ENCODE results near the gene RTKN. TPM values are rescaled to one million over a fixed set of nuclear protein-coding genes. Genes with fewer than 3 reads are reported as not detected.
"Not testable (repeated sequence)": the region's sequence is repeated elsewhere in the genome, so short reads cannot be mapped to it uniquely, and the experiment has no call there.

Gene RTKN
- total RNA-seq, 1 experiment from 2014 or later = 94.0 TPM

DNA sequence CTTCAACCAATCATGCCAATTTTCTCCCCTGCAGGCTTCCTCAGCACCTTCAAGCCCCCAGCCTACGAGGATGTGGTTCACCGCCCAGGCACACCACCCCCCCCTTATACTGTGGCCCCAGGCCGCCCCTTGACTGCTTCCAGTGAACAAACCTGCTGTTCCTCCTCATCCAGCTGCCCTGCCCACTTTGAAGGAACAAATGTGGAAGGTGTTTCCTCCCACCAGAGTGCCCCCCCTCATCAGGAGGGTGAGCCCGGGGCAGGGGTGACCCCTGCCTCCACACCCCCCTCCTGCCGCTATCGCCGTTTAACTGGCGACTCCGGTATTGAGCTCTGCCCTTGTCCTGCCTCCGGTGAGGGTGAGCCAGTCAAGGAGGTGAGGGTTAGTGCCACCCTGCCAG, 18.4 kb upstream of the RTKN start:
- H3K36me3 ChIP-seq (ENCODE audit: control insufficient read depth in 1 of 2, insufficient read depth in 2 of 2, low read length in 2 of 2) = peaks cover 6 to 19% of the 10 kb centered on the region in 2 experiments; a peak in 2 of 4 replicates
- H3K9me3 ChIP-seq (ENCODE audit: control insufficient read depth in 1 of 2, insufficient read depth in 1 of 2, low read depth in 1 of 2, low read length in 2 of 2); H3K9me2 ChIP-seq (ENCODE audit: insufficient read depth); H3K27ac ChIP-seq (ENCODE audit: low read depth, low read length); RAD21 ChIA-PET (ENCODE audit: low non-redundant PET in 1 of 2, low total read pairs in 2 of 2, uncharacterized antibody in 2 of 2, unreplicated experiment in 2 of 2); intact Hi-C loops (cut with micrococcal nuclease); BruUV-seq (replicated peaks); H3K4me3 ChIP-seq (replicated peaks in 1 of 2; ENCODE audit: low read depth in 1 of 2, low read length in 2 of 2); H2AFZ ChIP-seq (ENCODE audit: low read depth, low read length, poor library complexity, severe bottlenecking); DNase-seq (ENCODE audit: low read depth, low spot score); H3K4me2 ChIP-seq (ENCODE audit: low read length); H4K20me1 ChIP-seq (ENCODE audit: insufficient read depth); ATAC-seq; H3K27me3 ChIP-seq (ENCODE audit: insufficient read depth, low read length); H3K9ac ChIP-seq (ENCODE audit: low read length); CTCF ChIA-PET: not testable (repeated sequence)
- peaks cover 12 to 41% of the 10 kb centered on the region in 2 experiments for H3K4me1 ChIP-seq (ENCODE audit: control insufficient read depth in 1 of 2, insufficient read depth in 2 of 2, low read length in 2 of 2)
- H3K79me2 ChIP-seq (ENCODE audit: insufficient read depth, low read length) = peaks cover 29% of the 10 kb centered on the region
- peak; percentile 34 for TF ChIP-seq POLR2A (IDR thresholded peaks at IDR 0.05; ENCODE audit: borderline replicate concordance, extremely low read depth, insufficient read depth, insufficient read length)
- POLR2A ChIA-PET = interaction anchor here (1.6 kb wide), 1 partner anchor 20 kb away, joined by 4 read pairs; no protein-coding TSS in a partner anchor

DNA sequence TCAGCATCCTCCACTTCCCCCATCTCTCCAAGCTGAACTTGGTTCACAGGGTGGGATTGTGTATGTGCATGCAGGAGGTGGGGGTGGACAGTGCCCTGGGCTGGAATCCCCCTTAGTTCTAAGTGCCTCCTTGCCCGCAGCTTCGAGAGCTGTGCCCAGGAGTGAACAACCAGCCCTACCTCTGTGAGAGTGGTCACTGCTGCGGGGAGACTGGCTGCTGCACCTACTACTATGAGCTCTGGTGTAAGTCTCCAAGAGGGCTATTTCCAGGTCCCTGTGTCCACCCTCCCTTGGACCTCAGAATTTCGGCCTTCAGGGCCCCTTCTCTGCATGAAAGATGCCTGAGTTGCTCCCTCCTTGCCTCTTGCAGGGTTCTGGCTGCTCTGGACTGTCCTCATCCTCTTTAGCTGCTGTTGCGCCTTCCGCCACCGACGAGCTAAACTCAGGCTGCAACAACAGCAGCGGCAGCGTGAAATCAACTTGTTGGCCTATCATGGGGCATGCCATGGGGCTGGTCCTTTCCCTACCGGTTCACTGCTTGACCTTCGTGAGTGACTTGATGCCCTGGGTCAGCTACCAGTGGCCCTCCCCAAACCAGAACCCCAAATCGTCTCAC, 17.9 kb upstream of the RTKN start:
- DNase-seq (ENCODE audit: low read depth, low spot score); H3K27ac ChIP-seq (ENCODE audit: low read depth, low read length); CTCF ChIA-PET; RAD21 ChIA-PET (ENCODE audit: low non-redundant PET in 1 of 2, low total read pairs in 2 of 2, uncharacterized antibody in 2 of 2, unreplicated experiment in 2 of 2); H2AFZ ChIP-seq (ENCODE audit: low read depth, low read length, poor library complexity, severe bottlenecking); H3K9me2 ChIP-seq (ENCODE audit: insufficient read depth); H4K20me1 ChIP-seq (ENCODE audit: insufficient read depth); ATAC-seq; H3K27me3 ChIP-seq (ENCODE audit: insufficient read depth, low read length); H3K9me3 ChIP-seq (ENCODE audit: control insufficient read depth in 1 of 2, insufficient read depth in 1 of 2, low read depth in 1 of 2, low read length in 2 of 2); BruUV-seq (replicated peaks): not testable (repeated sequence)
- peaks cover 6 to 19% of the 10 kb centered on the region in 2 experiments; a peak in 2 of 4 replicates for H3K36me3 ChIP-seq (ENCODE audit: control insufficient read depth in 1 of 2, insufficient read depth in 2 of 2, low read length in 2 of 2)
- POLR2A ChIA-PET = interaction anchor here (1.6 to 2.0 kb wide), 3 partner anchors 9 to 19 kb away, joined by 4 to 21 read pairs (median 8); partner anchors contain the start of gene MRPL53
- H3K9ac ChIP-seq (ENCODE audit: low read length) = 0 out of 2 replicates have a peak overlapping the region, but pooled peaks have one; percentile 82
- peaks cover 24% of the 10 kb centered on the region for H3K79me2 ChIP-seq (ENCODE audit: insufficient read depth, low read length)
- peaks cover 12 to 42% of the 10 kb centered on the region in 2 experiments for H3K4me1 ChIP-seq (ENCODE audit: control insufficient read depth in 1 of 2, insufficient read depth in 2 of 2, low read length in 2 of 2)
- intact Hi-C loops (cut with micrococcal nuclease) = loop anchor here (10.0 kb wide), 1 partner anchor 1225 kb away; the partner anchor contains the start of genes CCT7 and PRADC1
- TF ChIP-seq POLR2A (IDR thresholded peaks at IDR 0.05; ENCODE audit: borderline replicate concordance, extremely low read depth, insufficient read depth, insufficient read length) = peak; percentile 9
- peak overlapping the region; percentile 70 to 98 for H3K4me3 ChIP-seq (replicated peaks in 1 of 2; ENCODE audit: low read depth in 1 of 2, low read length in 2 of 2)
- H3K4me2 ChIP-seq (ENCODE audit: low read length) = peak overlapping the region; percentile 98
